ENCODE results near the gene HTRA3. TPM values are rescaled to one million over a fixed set of nuclear protein-coding genes. Genes with fewer than 3 reads are reported as not detected.

The HTRA3 gene
- total and polyA plus RNA-seq, 2 of the 8 experiments (the other 6 are each of a cell fraction or from before 2014, with no cell fraction given): 3.2 to 5.8 TPM

- Histone ChIP-seq H3K9ac (replicated peaks in 1 of 4; ENCODE audit: extremely low read depth in 1 of 4, low read depth in 3 of 4, low read length in 3 of 4) (no peak overlapping the region), H3K14ac (ENCODE audit: insufficient read length) (no peak overlapping the region), H3K4ac (replicated peaks; ENCODE audit: insufficient read length, low read depth, low read length) (no peak overlapping the region), H3K79me2 (ENCODE audit: control insufficient read depth in 1 of 2, insufficient read depth in 2 of 2, low read length in 2 of 2) (no peaks in the 10 kb centered on the region), H3K4me2 (ENCODE audit: insufficient read depth in 1 of 2, low read depth in 2 of 2, low read length in 2 of 2) (no peak overlapping the region), H3K36me3 (ENCODE audit: control insufficient read depth in 2 of 4, insufficient read depth in 4 of 4, low read length in 3 of 4) (no peaks in the 10 kb centered on the region), H2BK5ac (ENCODE audit: low read depth, low read length) (no peak overlapping the region), H3K23ac (ENCODE audit: insufficient read length) (no peak overlapping the region), H3K27me3 (replicated peaks in 1 of 4; ENCODE audit: control insufficient read depth in 3 of 4, extremely low read depth in 1 of 4, insufficient read depth in 3 of 4, low read length in 3 of 4) (no peaks in the 10 kb centered on the region), H3K23me2 (ENCODE audit: low read depth, low read length) (peaks cover 10% of the 10 kb centered on the region; the same call in 1 of the 2 replicates), H2AFZ (ENCODE audit: low read length) (no peak overlapping the region), H3K27ac (ENCODE audit: low read depth, low read length) (no peak overlapping the region), H4K5ac (ENCODE audit: insufficient read length, low read depth, low read length) (no peak overlapping the region), H4K8ac (ENCODE audit: extremely low read depth, insufficient read depth, low read length) (no peak overlapping the region), H3K9me3 (ENCODE audit: insufficient read depth in 2 of 2, low read depth in 1 of 2, low read length in 1 of 2) (no peaks in the 10 kb centered on the region; a peak in 1 of 4 replicates), H4K20me1 (replicated peaks in 1 of 2; ENCODE audit: control insufficient read depth in 1 of 2, insufficient read depth in 2 of 2, low read length in 2 of 2) (peaks cover 0 to 7% of the 10 kb centered on the region in 2 experiments), H2BK15ac (ENCODE audit: low read length) (no peak overlapping the region), H3K79me1 (ENCODE audit: low read depth, low read length) (no peaks in the 10 kb centered on the region), H3K4me1 (replicated peaks in 1 of 4; ENCODE audit: control insufficient read depth in 3 of 4, insufficient read depth in 4 of 4, low read length in 3 of 4) (peaks cover 3 to 7% (median 6%) of the 10 kb centered on the region in 4 experiments; a peak in 6 of 7 replicates), H2BK120ac (replicated peaks; ENCODE audit: low read depth, low read length) (no peak overlapping the region), H2BK20ac (ENCODE audit: low read length) (no peak overlapping the region), H3K56ac (replicated peaks; ENCODE audit: insufficient read length, low read depth, low read length) (no peak overlapping the region), H2BK12ac (ENCODE audit: low read depth, low read length) (no peak overlapping the region), H3K18ac (ENCODE audit: extremely low read depth, low read length) (no peak overlapping the region), H3K4me3 (ENCODE audit: extremely low read depth in 1 of 4, insufficient read depth in 2 of 4, low read depth in 3 of 4, low read length in 4 of 4) (no peak overlapping the region), H2AK5ac (ENCODE audit: low read depth, low read length) (no peak overlapping the region), H4K91ac (replicated peaks; ENCODE audit: insufficient read length, low read length) (no peak overlapping the region)
- DNase-seq (ENCODE audit: low read depth in 1 of 2, low spot score in 2 of 2) (no peak), FAIRE-seq (no peak)
- 90% methylated on average over 10 of the region's 10 CpGs; no CpG with 5 or more reads in 1 of the 2 experiments for WGBS, 2 experiments (ENCODE audit: extremely low coverage in 1 of 2, insufficient coverage in 1 of 2, insufficient read length in 1 of 2, insufficient replicate concordance in 2 of 2, low coverage in 1 of 2, low lambda C conversion rate in 2 of 2, missing lambda C conversion rate in 1 of 2)
- no peak for TF ChIP-seq NANOG (IDR thresholded peaks at IDR 0.05; ENCODE audit: insufficient read depth, low read depth, low read length, poor library complexity, severe bottlenecking)
- no peak for TF ChIP-seq TCF12 (IDR thresholded peaks at IDR 0.05; ENCODE audit: low read depth, low read length)
- TF ChIP-seq SIRT6 (IDR thresholded peaks at IDR 0.05; ENCODE audit: low read length): no peak
- no peak for TF ChIP-seq KDM5A (IDR thresholded peaks at IDR 0.05; ENCODE audit: low read length)
- no peak for TF ChIP-seq POU5F1 (IDR thresholded peaks at IDR 0.05; ENCODE audit: low read depth, low read length)
- no peak for TF ChIP-seq CHD1 (IDR thresholded peaks at IDR 0.05; ENCODE audit: low read depth, low read length)
- TF ChIP-seq TAF7 (optimal IDR thresholded peaks at IDR 0.05; ENCODE audit: borderline replicate concordance, low read depth, low read length): no peak
- no peak for TF ChIP-seq SP1 (IDR thresholded peaks at IDR 0.05; ENCODE audit: low read depth, low read length)
- TF ChIP-seq GTF2F1 (IDR thresholded peaks at IDR 0.05; ENCODE audit: borderline replicate concordance, low read depth, low read length): no peak
- CTCF ChIA-PET (ENCODE audit: partially characterized antibody): interaction anchor here (1.0 to 4.9 kb wide), 2 partner anchors 11 to 54 kb away, joined by 3 to 20 read pairs; no protein-coding TSS in a partner anchor
- POLR2A ChIA-PET (ENCODE audit: partially characterized antibody): no interaction called here
Measured at GRCh38 chr4:8230891-8231290, 38.7 kb upstream of the HTRA3 start.

Data from H1 (cell line).